ENCODE measurements around the gene NDUFAF8.

NDUFAF8 gene

DNA sequence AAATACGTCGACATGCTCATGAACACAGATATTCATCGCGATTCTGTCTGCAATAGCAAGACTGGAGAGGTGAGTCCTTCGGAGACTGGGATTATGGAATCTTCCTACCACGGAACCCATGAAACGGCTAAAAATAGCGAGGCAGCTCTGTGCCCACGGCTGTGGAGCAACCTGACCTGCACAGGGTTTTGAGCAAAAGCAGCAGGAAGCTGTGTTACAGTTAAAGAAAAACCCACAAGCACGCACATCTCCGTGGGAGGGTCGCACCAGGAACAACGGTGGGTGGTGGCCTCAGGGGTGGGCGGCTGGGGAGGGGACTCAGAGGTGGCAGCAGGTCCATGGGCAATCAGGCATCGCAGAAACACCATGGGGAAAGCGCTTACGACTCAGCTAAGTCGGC, 31.2 kb downstream of the NDUFAF8 start:
- Histone ChIP-seq H3K36me3 (ENCODE audit: insufficient read depth, low read length) (peaks cover 70% of the 10 kb centered on the region), H3K4me3 (ENCODE audit: low read depth in 1 of 2, low read length in 2 of 2) (no peak overlapping the region)

DNA sequence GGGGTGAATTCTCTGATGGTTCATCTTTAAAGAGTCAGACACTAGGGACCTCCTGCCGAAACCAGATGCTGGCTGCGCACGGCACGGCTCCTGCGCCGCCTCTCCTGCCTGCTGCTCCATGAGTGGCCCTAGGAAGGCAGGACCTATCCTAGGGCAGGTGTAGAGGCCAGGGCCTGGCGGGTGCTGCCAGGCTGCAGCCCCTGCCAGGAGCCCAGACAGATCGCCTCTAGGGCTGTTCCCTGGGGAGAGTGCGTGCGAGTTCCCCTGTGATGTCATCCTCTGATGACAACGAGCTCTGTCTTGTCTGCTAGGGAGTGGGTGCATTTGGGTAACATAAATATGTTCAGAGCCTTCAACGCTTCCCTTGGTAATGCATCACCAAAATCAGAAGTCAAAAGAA, 32.1 kb downstream of the NDUFAF8 start:
- H3K4me3 ChIP-seq (ENCODE audit: low read depth in 1 of 2, low read length in 2 of 2): no peak overlapping the region
- no peaks in the 10 kb centered on the region for H3K9me3 ChIP-seq (ENCODE audit: insufficient read depth, low read length, severe bottlenecking)
- no peak overlapping the region for H3K27ac ChIP-seq (ENCODE audit: low read length)
- TF ChIP-seq EZH2 (IDR thresholded peaks at IDR 0.05; ENCODE audit: borderline replicate concordance, low read depth, low read length, severe bottlenecking): no peak
- TF ChIP-seq, protein P1, sequence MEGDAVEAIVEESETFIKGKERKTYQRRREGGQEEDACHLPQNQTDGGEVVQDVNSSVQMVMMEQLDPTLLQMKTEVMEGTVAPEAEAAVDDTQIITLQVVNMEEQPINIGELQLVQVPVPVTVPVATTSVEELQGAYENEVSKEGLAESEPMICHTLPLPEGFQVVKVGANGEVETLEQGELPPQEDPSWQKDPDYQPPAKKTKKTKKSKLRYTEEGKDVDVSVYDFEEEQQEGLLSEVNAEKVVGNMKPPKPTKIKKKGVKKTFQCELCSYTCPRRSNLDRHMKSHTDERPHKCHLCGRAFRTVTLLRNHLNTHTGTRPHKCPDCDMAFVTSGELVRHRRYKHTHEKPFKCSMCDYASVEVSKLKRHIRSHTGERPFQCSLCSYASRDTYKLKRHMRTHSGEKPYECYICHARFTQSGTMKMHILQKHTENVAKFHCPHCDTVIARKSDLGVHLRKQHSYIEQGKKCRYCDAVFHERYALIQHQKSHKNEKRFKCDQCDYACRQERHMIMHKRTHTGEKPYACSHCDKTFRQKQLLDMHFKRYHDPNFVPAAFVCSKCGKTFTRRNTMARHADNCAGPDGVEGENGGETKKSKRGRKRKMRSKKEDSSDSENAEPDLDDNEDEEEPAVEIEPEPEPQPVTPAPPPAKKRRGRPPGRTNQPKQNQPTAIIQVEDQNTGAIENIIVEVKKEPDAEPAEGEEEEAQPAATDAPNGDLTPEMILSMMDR (IDR thresholded peaks at IDR 0.05; ENCODE audit: borderline replicate concordance, extremely low read depth, low read length, poor library complexity, severe bottlenecking): no peak
- H3K27me3 ChIP-seq (ENCODE audit: insufficient read depth, low read length, poor library complexity): no peaks in the 10 kb centered on the region
- H3K79me2 ChIP-seq (ENCODE audit: insufficient read depth, low read length): no peaks in the 10 kb centered on the region
- no peaks in the 10 kb centered on the region for H3K4me1 ChIP-seq (ENCODE audit: insufficient read depth, low read length)
- DNase-seq (no peak), ATAC-seq (ENCODE audit: insufficient read depth, low read depth) (no peak)
- H3K9ac ChIP-seq (ENCODE audit: low read depth, low read length): no peak overlapping the region
- no peak overlapping the region for H2AFZ ChIP-seq (ENCODE audit: low read depth, low read length)
- H3K4me2 ChIP-seq (ENCODE audit: insufficient read depth, low read length): no peak overlapping the region
- peaks cover 5% of the 10 kb centered on the region; the same call in 1 of the 2 replicates for H4K20me1 ChIP-seq (ENCODE audit: insufficient read depth, low read length)
- peaks cover 70% of the 10 kb centered on the region for H3K36me3 ChIP-seq (ENCODE audit: insufficient read depth, low read length)

More for the DNA sequence above, 31.2 kb downstream of the NDUFAF8 start:
- no peak for ATAC-seq (ENCODE audit: insufficient read depth, low read depth)
- H3K27me3 ChIP-seq (ENCODE audit: insufficient read depth, low read length, poor library complexity): no peaks in the 10 kb centered on the region
- H3K27ac ChIP-seq (ENCODE audit: low read length): no peak overlapping the region
- H3K4me1 ChIP-seq (ENCODE audit: insufficient read depth, low read length): no peaks in the 10 kb centered on the region
- H4K20me1 ChIP-seq (ENCODE audit: insufficient read depth, low read length): peaks cover 8% of the 10 kb centered on the region
- H3K9me3 ChIP-seq (ENCODE audit: insufficient read depth, low read length, severe bottlenecking): no peaks in the 10 kb centered on the region
- no peak overlapping the region for H2AFZ ChIP-seq (ENCODE audit: low read depth, low read length)
- no peak for DNase-seq
- H3K4me2 ChIP-seq (ENCODE audit: insufficient read depth, low read length): no peak overlapping the region
- H3K79me2 ChIP-seq (ENCODE audit: insufficient read depth, low read length): no peaks in the 10 kb centered on the region
- no peak overlapping the region for H3K9ac ChIP-seq (ENCODE audit: low read depth, low read length)
- TF ChIP-seq, protein P1 (IDR thresholded peaks at IDR 0.05; ENCODE audit: borderline replicate concordance, extremely low read depth, low read length, poor library complexity, severe bottlenecking): no peak
- no peak for TF ChIP-seq EZH2 (IDR thresholded peaks at IDR 0.05; ENCODE audit: borderline replicate concordance, low read depth, low read length, severe bottlenecking)

- ATAC-seq (ENCODE audit: insufficient read depth, low read depth) (no peak), DNase-seq (no peak)
- no peak overlapping the region for H3K4me3 ChIP-seq (ENCODE audit: low read depth in 1 of 2, low read length in 2 of 2)
- no peaks in the 10 kb centered on the region for H3K4me1 ChIP-seq (ENCODE audit: insufficient read depth, low read length)
- peaks cover 81% of the 10 kb centered on the region for H3K36me3 ChIP-seq (ENCODE audit: insufficient read depth, low read length)
- no peaks in the 10 kb centered on the region for H3K9me3 ChIP-seq (ENCODE audit: insufficient read depth, low read length, severe bottlenecking)
- H4K20me1 ChIP-seq (ENCODE audit: insufficient read depth, low read length): peaks cover 5% of the 10 kb centered on the region
- H3K9ac ChIP-seq (ENCODE audit: low read depth, low read length): no peak overlapping the region
- H3K79me2 ChIP-seq (ENCODE audit: insufficient read depth, low read length): no peaks in the 10 kb centered on the region
- no peaks in the 10 kb centered on the region for H3K27me3 ChIP-seq (ENCODE audit: insufficient read depth, low read length, poor library complexity)
- no peak overlapping the region for H3K27ac ChIP-seq (ENCODE audit: low read length)
- no peak overlapping the region for H2AFZ ChIP-seq (ENCODE audit: low read depth, low read length)
- no peak overlapping the region for H3K4me2 ChIP-seq (ENCODE audit: insufficient read depth, low read length)
- TF ChIP-seq, protein P1 (IDR thresholded peaks at IDR 0.05; ENCODE audit: borderline replicate concordance, extremely low read depth, low read length, poor library complexity, severe bottlenecking): no peak
These were observed 33.5 kb downstream of the NDUFAF8 start for GRCh38 chr17:81272616-81273015.

Measured in DND-41 (cell line).